GM12801 (cell line): Measurements from ENCODE around the gene FASN.

Experiments
- CTCF ChIP-seq: IDR thresholded peaks from one replicate; pipeline ENCODE4 v1.5.1; 2011; ENCODE audit warnings: control low read depth; ENCODE audit not compliant: insufficient read length; ENCODE audit errors: extremely low read depth

The FASN gene

DNA sequence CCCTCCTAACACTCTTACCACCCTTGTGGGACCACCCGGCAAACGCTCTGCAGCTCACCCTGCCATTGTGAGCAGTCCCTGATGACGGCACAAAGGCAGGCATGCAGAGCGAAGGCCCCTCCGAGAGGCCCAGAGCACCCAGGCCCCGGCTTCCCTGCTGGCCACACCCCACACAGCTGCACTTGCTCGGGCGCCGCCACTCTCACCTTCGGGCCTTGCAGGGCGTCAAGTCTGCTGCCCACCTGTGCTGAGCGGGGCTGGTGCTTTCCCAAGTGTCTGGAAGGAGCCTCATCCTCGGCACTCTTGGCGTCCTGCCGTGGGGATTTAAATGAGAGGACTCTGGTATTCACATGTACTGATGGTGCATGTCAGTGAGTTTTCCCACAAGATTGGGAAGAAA is 30.3 kb upstream of the FASN start:
- no peak for TF ChIP-seq CTCF

- TF ChIP-seq CTCF = no peak
Measured at GRCh38 chr17:82127704-82128103, 29.7 kb upstream of the FASN start.

DNA sequence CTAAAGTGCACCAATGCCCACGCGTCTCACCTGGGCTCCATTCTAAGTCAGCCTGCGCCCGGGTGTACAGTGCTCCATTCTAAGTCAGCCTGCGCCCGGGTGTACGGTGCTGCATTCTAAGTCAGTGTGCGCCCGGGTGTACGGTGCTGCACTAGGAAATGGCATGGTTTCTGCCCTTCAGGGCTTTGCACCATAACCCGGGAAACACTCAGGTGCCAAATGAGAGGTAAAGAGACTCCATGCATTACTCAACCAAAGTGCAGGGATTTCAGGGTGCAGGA is 29.2 kb upstream of the FASN start:
- no peak for TF ChIP-seq CTCF

DNA sequence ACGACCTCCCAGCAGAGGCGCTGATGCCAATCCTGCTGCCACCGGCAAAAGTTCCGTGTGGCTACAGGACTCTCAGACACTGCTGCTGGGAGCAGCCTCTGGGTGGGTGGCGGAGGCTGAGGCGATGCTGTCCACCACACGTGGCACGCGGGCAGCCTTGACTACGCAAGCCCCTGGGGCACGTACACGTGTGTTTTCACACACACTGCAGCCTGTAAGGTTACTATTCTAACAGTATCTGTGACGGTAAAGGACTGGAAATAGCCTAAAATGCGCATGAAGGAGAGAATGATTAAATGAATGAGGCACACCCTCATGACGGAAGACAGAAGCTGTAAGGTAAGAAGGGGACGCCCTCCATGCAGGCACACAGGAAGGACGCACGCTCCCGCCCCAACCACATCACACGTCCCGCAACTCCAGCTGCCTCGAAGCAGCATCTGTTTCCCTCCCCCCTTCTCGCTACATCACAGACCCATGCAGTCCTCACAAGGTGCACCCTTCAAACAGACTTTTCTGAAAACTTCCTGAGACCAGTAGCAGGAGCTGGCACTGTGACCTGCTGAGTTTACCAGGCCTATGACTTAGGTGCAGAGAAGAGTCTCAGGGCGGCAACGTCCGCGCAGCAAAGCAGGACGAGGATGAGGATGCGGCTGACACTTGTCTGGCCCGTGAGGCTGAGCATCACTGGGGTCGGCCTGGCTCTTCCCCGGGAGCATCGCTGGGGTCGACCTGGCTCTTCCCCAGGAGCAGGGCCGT is 28.7 kb upstream of the FASN start:
- no peak for TF ChIP-seq CTCF

DNA sequence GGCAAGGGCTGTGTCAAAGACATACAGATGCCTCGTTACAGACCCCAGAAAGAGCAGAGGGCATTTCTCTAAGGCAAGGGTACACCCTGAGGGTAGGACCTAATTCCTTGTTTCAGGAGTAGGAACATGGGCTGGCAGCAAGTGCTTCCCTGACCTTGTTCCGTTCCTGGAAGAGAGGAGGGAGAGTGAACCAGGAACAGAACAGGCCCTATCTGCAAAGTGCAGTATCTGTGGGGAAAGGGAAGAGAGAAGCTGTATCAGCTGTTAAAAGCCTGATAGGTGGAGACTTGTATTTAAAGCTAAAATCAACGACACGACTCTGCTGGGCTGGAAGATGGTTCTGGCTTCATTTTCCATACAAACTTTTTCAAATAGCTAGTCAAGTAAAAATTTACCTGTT is 26.1 kb upstream of the FASN start:
- TF ChIP-seq CTCF = no peak

GRCh38 chr17:82121660-82122629 is 23.9 kb upstream of the FASN start:
- no peak for TF ChIP-seq CTCF

DNA sequence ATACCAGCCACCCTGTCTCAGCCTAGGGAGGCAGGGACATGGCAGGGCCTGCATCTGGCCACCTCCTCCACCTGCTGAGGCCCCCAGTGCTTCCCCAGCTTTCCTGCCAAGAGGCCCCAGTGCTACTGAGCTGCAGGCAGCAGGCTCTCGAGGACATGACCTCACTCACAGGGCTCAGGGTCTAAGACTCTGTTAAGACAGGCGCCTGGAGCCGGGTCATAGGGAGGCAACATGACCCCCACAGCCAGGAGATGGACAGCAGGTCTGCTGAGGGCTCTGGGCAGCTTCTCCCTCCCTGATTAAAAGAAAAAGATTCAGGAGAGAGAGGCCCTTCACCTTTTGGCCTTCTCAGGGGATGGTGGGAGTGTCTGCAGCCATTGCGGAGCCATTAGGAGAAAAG is 23.2 kb upstream of the FASN start:
- no peak for TF ChIP-seq CTCF
